Measurements from ENCODE around the gene SP7.
"Not testable (repeated sequence)": the region's sequence is repeated elsewhere in the genome, so short reads cannot be mapped to it uniquely, and the experiment has no call there.

SP7 gene

GRCh38 chr12:53326460-53327185 lies 9.5 kb downstream of the SP7 start:
- H3K4me3 ChIP-seq (ENCODE audit: low read depth, low read length) = no peak overlapping the region

GRCh38 chr12:53325511-53326061 lies 10.6 kb downstream of the SP7 start:
- peak overlapping the region; percentile 62 for H3K4me3 ChIP-seq (ENCODE audit: low read depth, low read length)
- no peak for DNase-seq (ENCODE audit: low read depth)

More at GRCh38 chr12:53326460-53327185, 9.5 kb downstream of the SP7 start:
- no peak for DNase-seq (ENCODE audit: low read depth)

- peak overlapping the region; percentile 62 for H3K4me3 ChIP-seq (ENCODE audit: low read depth, low read length)
- peak; percentile 73 for DNase-seq (ENCODE audit: low read depth)
Measured at GRCh38 chr12:53324779-53325510, 11.2 kb downstream of the SP7 start.

- DNase-seq (ENCODE audit: low read depth) = no peak
- H3K4me3 ChIP-seq (ENCODE audit: low read depth, low read length) = peak overlapping the region; percentile 62
Measured at GRCh38 chr12:53324113-53324778, 11.9 kb downstream of the SP7 start.

GRCh38 chr12:53320352-53321195 lies 15.6 kb downstream of the SP7 start:
- peak overlapping the region; percentile 84 for H3K4me3 ChIP-seq (ENCODE audit: low read depth, low read length)
- DNase-seq (ENCODE audit: low read depth) = no peak

- H3K4me3 ChIP-seq (ENCODE audit: low read depth, low read length) = no peak overlapping the region
- no peak for DNase-seq (ENCODE audit: low read depth)
Measured at GRCh38 chr12:53313996-53314395, 22.2 kb downstream of the SP7 start.

- no peak overlapping the region for H3K4me3 ChIP-seq (ENCODE audit: low read depth, low read length)
- DNase-seq (ENCODE audit: low read depth) = no peak
Measured at GRCh38 chr12:53308276-53308675, 27.9 kb downstream of the SP7 start.

- no peak for DNase-seq (ENCODE audit: low read depth)
- H3K4me3 ChIP-seq (ENCODE audit: low read depth, low read length) = no peak overlapping the region
Measured at GRCh38 chr12:53306826-53307225, 29.3 kb downstream of the SP7 start.

- no peak for DNase-seq (ENCODE audit: low read depth)
- no peak overlapping the region for H3K4me3 ChIP-seq (ENCODE audit: low read depth, low read length)
Measured at GRCh38 chr12:53302903-53303302, 33.3 kb downstream of the SP7 start.

GRCh38 chr12:53300187-53300586 lies 36.0 kb downstream of the SP7 start:
- no peak for DNase-seq (ENCODE audit: low read depth)
- H3K4me3 ChIP-seq (ENCODE audit: low read depth, low read length) = peak overlapping the region; percentile 92

- H3K4me3 ChIP-seq (ENCODE audit: low read depth, low read length) = peak within 1 kb of the TSS; percentile 92
- DNase-seq (ENCODE audit: low read depth) = peak; percentile 53
Measured at GRCh38 chr12:53299454-53300180, 36.5 kb downstream of the SP7 start, which contains the start of gene MYG1. Gene MYG1, plus strand, starts transcription at chr12:53299695. Its CDS starts 43 bp downstream, at chr12:53299738.

GRCh38 chr12:53299101-53299453 lies 37.1 kb downstream of the SP7 start:
- DNase-seq (ENCODE audit: low read depth) = peak; percentile 39
- H3K4me3 ChIP-seq (ENCODE audit: low read depth, low read length) = peak overlapping the region; percentile 92

- H3K4me3 ChIP-seq (ENCODE audit: low read depth, low read length) = no peak overlapping the region
- DNase-seq (ENCODE audit: low read depth) = peak; percentile 50
Measured at GRCh38 chr12:53298164-53298563, 38.0 kb downstream of the SP7 start.

GRCh38 chr12:53297106-53297505 lies 39.0 kb downstream of the SP7 start:
- not testable (repeated sequence) for DNase-seq (ENCODE audit: low read depth)

GRCh38 chr12:53295891-53296219 lies 40.3 kb downstream of the SP7 start:
- peak overlapping the region; percentile 98 for H3K4me3 ChIP-seq (ENCODE audit: low read depth, low read length)
- no peak for DNase-seq (ENCODE audit: low read depth)

More at GRCh38 chr12:53297106-53297505, 39.0 kb downstream of the SP7 start:
- H3K4me3 ChIP-seq (ENCODE audit: low read depth, low read length) = not testable (repeated sequence)

GRCh38 chr12:53295070-53295890 lies 40.9 kb downstream of the SP7 start, which contains the start of gene PFDN5:
Gene PFDN5, plus strand, starts transcription at chr12:53295542. Its CDS starts 26 bp downstream, at chr12:53295568.
- DNase-seq (ENCODE audit: low read depth) = peak; percentile 82
- peak within 1 kb of the TSS; percentile 98 for H3K4me3 ChIP-seq (ENCODE audit: low read depth, low read length)

GRCh38 chr12:53292426-53292825 lies 43.7 kb downstream of the SP7 start:
- no peak for DNase-seq (ENCODE audit: low read depth)
- no peak overlapping the region for H3K4me3 ChIP-seq (ENCODE audit: low read depth, low read length)

- DNase-seq (ENCODE audit: low read depth) = no peak
- H3K4me3 ChIP-seq (ENCODE audit: low read depth, low read length) = no peak overlapping the region
Measured at GRCh38 chr12:53290661-53291060, 45.5 kb downstream of the SP7 start.

Measured in skeletal muscle cell (primary cell).